ENCODE results near the gene S100Z.

- TF ChIP-seq CTCF (IDR thresholded peaks at IDR 0.05; ENCODE audit: insufficient read depth, low read depth, low read length) (no peak), EZH2 (IDR thresholded peaks at IDR 0.05; ENCODE audit: insufficient read depth, low read length) (no peak)
Measured at GRCh38 chr5:76816110-76816831, 33.5 kb upstream of the S100Z start.

Measured in astrocyte (in vitro differentiated cells and primary cell).